HAP-1 (cell line): ENCODE results near the gene PPP1CA.
A peak's percentile ranks its signal among the peaks of the same experiment; 100 is the strongest.

Experiments
- DNase-seq, 2 experiments: peaks; one replicate each; pipeline ENCODE4 v3.0.0-alpha.2; 2016 to 2020; ENCODE audit warnings: low spot score in 2 of 2
- H3K27me3 ChIP-seq: fragments of 250-450 bp; sonication (Bioruptor Pico); 2 replicates; pipeline ENCODE4 v1.5.1; 2020; ENCODE audit warnings: low read depth, mild to moderate bottlenecking, moderate library complexity
- H3K36me3 ChIP-seq: fragments of 250-450 bp; sonication (Bioruptor Pico); replicated peaks from 2 replicates; pipeline ENCODE4 v1.5.1; 2020; ENCODE audit warnings: mild to moderate bottlenecking
- H3K4me1 ChIP-seq: fragments of 250-450 bp; sonication (Bioruptor Pico); 2 replicates; pipeline ENCODE4 v1.5.1; 2020; ENCODE audit warnings: mild to moderate bottlenecking
- H3K4me3 ChIP-seq: fragments of 250-450 bp; sonication (Bioruptor Pico); 2 replicates; pipeline ENCODE4 v1.5.1; 2020; ENCODE audit warnings: mild to moderate bottlenecking, moderate library complexity
- H3K9me3 ChIP-seq: fragments of 250-450 bp; sonication (Bioruptor Pico); 2 replicates; pipeline ENCODE4 v1.5.1; 2020; ENCODE audit warnings: mild to moderate bottlenecking, moderate library complexity
- in situ Hi-C: fragments of 300-500 bp; cut with MboI; formaldehyde crosslinking; loops from 3 replicates; pipeline ENCODE4 v1.14.3; 2020; ENCODE audit warnings: low sequenced_read_pairs, inconsistent platforms, mixed read lengths

PPP1CA gene

DNA sequence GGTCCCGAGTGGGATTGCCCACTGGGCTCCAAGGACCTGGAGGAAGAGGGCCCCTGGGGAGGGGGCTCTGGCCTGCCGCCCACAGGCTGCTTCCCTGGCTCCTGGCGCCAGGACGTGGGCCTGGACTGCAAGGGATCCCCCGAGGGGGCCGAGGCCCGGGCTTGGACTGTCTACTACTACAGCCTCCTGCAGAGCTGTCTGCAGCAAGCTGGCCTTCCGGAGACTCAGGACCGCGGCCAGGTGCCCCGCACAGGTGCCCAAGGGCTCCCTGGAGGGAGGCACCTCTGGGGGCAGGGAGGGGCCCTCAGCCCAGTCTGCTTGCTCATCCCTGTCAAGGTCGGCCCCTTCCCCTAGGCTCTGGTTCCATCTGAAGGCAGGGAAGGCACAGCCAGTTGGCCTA, 15.8 kb upstream of the PPP1CA start:
- Histone ChIP-seq H3K36me3 (no peaks in the 10 kb centered on the region), H3K4me1 (peaks cover 7% of the 10 kb centered on the region), H3K9me3 (no peaks in the 10 kb centered on the region), H3K27me3 (no peaks in the 10 kb centered on the region), H3K4me3 (no peak overlapping the region)
- in situ Hi-C loops, result no loop called here
- DNase-seq, result no peak

- Histone ChIP-seq H3K27me3 (no peaks in the 10 kb centered on the region), H3K36me3 (no peaks in the 10 kb centered on the region), H3K4me3 (no peak overlapping the region), H3K9me3 (no peaks in the 10 kb centered on the region), H3K4me1 (peaks cover 7% of the 10 kb centered on the region)
- in situ Hi-C loops, result no loop called here
- no peak for DNase-seq
These were observed 15.0 kb upstream of the PPP1CA start for GRCh38 chr11:67416416-67417335.

DNA sequence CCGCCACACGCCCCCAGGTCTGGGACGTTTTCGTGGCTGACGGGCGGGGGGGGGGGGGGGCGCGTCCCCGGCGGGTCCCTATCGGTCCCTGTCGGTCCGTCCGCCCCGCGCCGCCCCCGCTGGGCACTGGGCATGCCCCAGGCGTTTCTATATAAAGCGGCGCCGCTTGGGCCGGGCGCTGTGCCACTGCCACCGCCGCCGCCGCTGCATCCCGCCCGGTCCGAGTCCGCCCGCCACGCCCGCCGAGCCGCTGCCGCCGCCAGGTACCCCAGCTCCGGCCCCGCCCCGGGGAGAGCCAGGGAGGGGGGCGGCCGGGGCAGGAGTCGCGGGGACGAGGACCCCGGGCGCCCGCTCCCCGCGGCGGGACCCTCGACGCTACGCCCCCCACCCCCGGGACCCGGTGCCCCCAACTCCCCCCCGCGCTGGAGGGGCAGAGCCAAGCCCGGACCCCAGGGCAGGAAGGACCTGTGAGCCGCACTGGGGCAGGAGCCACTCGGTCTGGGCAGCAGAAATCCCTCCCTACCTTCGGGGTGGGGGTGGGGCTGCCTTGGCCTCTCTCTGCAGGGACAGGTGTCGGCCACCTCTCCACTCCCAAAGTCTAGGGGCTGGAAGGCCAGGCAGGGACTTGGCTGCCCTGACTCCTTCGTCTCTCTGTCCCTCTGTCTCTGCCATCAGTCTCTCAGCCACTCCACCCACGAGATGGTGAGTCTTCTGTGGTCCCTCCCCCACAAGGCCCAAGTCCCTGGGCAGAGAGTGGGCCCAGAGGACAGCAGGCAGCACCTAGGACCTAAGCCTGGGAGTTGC, 14.0 kb upstream of the PPP1CA start, which contains the start of gene CARNS1:
TSS of gene CARNS1 (plus strand) at position 178 of the 804 bp plus-strand sequence. CDS start at position 700, 522 bp downstream.
- peaks cover 4% of the 10 kb centered on the region for H3K4me1 ChIP-seq
- no peaks in the 10 kb centered on the region for H3K27me3 ChIP-seq
- in situ Hi-C loops, result no loop called here
- H3K4me3 ChIP-seq, result no peak within 1 kb of the TSS
- no peak for DNase-seq
- no peaks in the 10 kb centered on the region for H3K36me3 ChIP-seq
- no peaks in the 10 kb centered on the region for H3K9me3 ChIP-seq

- Histone ChIP-seq H3K36me3 (no peaks in the 10 kb centered on the region), H3K27me3 (peaks cover 8% of the 10 kb centered on the region; the same call in 1 of the 2 replicates), H3K4me3 (no peak overlapping the region), H3K9me3 (no peaks in the 10 kb centered on the region), H3K4me1 (no peaks in the 10 kb centered on the region; the same call in 1 of the 2 replicates)
- in situ Hi-C loops, result no loop called here
- no peak for DNase-seq
These were observed 11.7 kb upstream of the PPP1CA start for GRCh38 chr11:67413266-67413849.

DNA sequence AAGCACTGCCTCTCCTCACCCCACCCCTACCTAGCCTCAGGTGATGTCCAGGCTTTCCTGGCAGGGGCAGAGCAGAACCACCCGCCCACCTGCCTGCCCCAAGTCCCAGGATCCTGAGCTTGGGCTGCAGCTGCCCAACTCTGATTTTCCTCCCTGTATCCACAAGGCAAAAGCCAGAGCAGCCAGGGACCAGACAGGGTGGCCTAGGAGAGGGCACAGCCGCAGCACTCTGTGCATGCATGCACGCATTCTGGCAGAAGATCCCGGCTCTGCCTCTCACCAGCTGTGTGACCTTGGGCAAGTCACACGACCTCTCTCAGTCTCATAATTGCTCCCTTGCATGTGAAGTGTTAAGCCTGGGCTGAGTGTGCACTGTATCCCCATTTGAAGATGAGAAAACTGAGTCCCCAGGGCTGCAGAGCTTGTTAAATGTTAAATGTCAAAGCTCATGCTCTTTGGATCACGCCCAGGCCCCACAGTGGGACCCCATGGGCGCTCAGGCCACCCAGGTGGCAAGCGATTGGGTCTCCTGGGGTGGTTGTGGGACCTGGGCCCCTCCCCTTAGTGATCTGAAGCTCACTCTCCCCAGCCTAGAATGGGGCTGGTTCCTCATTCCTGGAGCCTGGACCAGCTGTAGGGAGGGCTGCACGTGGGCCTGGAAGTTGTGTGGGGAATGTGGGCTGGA, 11.0 kb upstream of the PPP1CA start:
- H3K27me3 ChIP-seq, result peaks cover 8% of the 10 kb centered on the region; the same call in 1 of the 2 replicates
- H3K4me1 ChIP-seq, result no peaks in the 10 kb centered on the region; the same call in 1 of the 2 replicates
- no peak for DNase-seq

GRCh38 chr11:67411785-67412152, 10.1 kb upstream of the PPP1CA start:
- Histone ChIP-seq H3K4me1 (no peaks in the 10 kb centered on the region; the same call in 1 of the 2 replicates), H3K9me3 (no peaks in the 10 kb centered on the region), H3K27me3 (peaks cover 8% of the 10 kb centered on the region; the same call in 1 of the 2 replicates), H3K4me3 (no peak overlapping the region), H3K36me3 (no peaks in the 10 kb centered on the region)
- no peak for DNase-seq
- in situ Hi-C loops, result no loop called here

More for the DNA sequence above, 11.0 kb upstream of the PPP1CA start:
- Histone ChIP-seq H3K36me3 (no peaks in the 10 kb centered on the region), H3K4me3 (no peak overlapping the region), H3K9me3 (no peaks in the 10 kb centered on the region)
- in situ Hi-C loops, result no loop called here

- Histone ChIP-seq H3K9me3 (no peaks in the 10 kb centered on the region), H3K4me3 (no peak overlapping the region), H3K27me3 (peaks cover 8% of the 10 kb centered on the region; the same call in 1 of the 2 replicates), H3K4me1 (no peaks in the 10 kb centered on the region; the same call in 1 of the 2 replicates), H3K36me3 (no peaks in the 10 kb centered on the region)
- in situ Hi-C loops, result no loop called here
- DNase-seq, result no peak
These were observed 9.5 kb upstream of the PPP1CA start for GRCh38 chr11:67410984-67411784.

DNA sequence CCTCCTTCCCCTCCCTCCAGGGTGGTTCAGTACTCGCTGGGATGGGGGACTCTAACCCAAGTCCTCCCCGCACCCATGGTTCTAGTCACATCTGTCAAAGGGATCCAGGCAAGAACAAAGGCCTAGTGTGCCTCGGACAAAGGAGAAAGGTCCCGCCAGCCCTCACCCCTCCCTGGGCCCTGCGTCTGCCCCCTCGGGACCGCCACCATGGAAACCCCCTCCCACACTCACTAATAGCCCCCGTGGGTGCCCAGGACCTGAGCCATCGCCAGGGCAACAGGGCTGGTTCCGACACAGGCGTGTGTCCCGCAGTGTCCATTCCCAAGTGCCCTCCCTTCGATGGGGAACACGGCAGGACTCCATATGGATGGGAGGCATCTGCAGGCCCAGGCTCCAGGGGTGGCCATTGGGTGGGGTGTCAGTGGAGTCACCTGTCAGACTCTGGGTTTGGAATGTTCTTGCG, 8.7 kb upstream of the PPP1CA start:
- peaks cover 8% of the 10 kb centered on the region; the same call in 1 of the 2 replicates for H3K27me3 ChIP-seq
- H3K4me1 ChIP-seq, result no peaks in the 10 kb centered on the region; the same call in 1 of the 2 replicates
- no peaks in the 10 kb centered on the region for H3K9me3 ChIP-seq
- DNase-seq, result no peak
- H3K4me3 ChIP-seq, result no peak overlapping the region
- in situ Hi-C loops, result no loop called here
- no peaks in the 10 kb centered on the region for H3K36me3 ChIP-seq

GRCh38 chr11:67409781-67410368, 8.2 kb upstream of the PPP1CA start:
- Histone ChIP-seq H3K4me1 (no peaks in the 10 kb centered on the region; the same call in 1 of the 2 replicates), H3K4me3 (no peak overlapping the region), H3K9me3 (no peaks in the 10 kb centered on the region), H3K36me3 (no peaks in the 10 kb centered on the region), H3K27me3 (peaks cover 8% of the 10 kb centered on the region; the same call in 1 of the 2 replicates)
- peak in 1 of 2 experiments; percentile 59 for DNase-seq
- in situ Hi-C loops, result no loop called here

GRCh38 chr11:67409261-67409666, 7.6 kb upstream of the PPP1CA start:
- no peak overlapping the region for H3K4me3 ChIP-seq
- in situ Hi-C loops, result no loop called here
- no peaks in the 10 kb centered on the region; the same call in 1 of the 2 replicates for H3K4me1 ChIP-seq
- no peaks in the 10 kb centered on the region for H3K9me3 ChIP-seq
- peaks cover 8% of the 10 kb centered on the region; the same call in 1 of the 2 replicates for H3K27me3 ChIP-seq
- H3K36me3 ChIP-seq, result no peaks in the 10 kb centered on the region
- DNase-seq, result no peak

- DNase-seq, result no peak
- in situ Hi-C loops, result no loop called here
- Histone ChIP-seq H3K9me3 (no peaks in the 10 kb centered on the region), H3K27me3 (peaks cover 8% of the 10 kb centered on the region; the same call in 1 of the 2 replicates), H3K4me1 (no peaks in the 10 kb centered on the region; the same call in 1 of the 2 replicates), H3K36me3 (no peaks in the 10 kb centered on the region), H3K4me3 (no peak overlapping the region)
These were observed 7.0 kb upstream of the PPP1CA start for GRCh38 chr11:67408437-67409200.
